ENCODE results near the gene RAB40AL.

GRCh38 chrX:102930990-102931756 is 5.9 kb upstream of the RAB40AL start:
- TF ChIP-seq POLR2A (IDR thresholded peaks at IDR 0.05) (no peak), CTCF (IDR thresholded peaks at IDR 0.05) (no peak), POLR2AphosphoS5 (IDR thresholded peaks at IDR 0.05) (no peak)

Measured in breast epithelium (tissue), 3 donors.